ENCODE measurements around the gene KRT7.

KRT7 gene

GRCh38 chr12:52267266-52267665 is 34.2 kb downstream of the KRT7 start:
- H3K27me3 ChIP-seq (ENCODE audit: low read length): no peaks in the 10 kb centered on the region
- H3K27ac ChIP-seq (ENCODE audit: low read depth, low read length): no peak overlapping the region
- H3K9me3 ChIP-seq (ENCODE audit: insufficient read depth, low read length): no peaks in the 10 kb centered on the region
- H2AFZ ChIP-seq (ENCODE audit: low read depth, low read length, severe bottlenecking): no peak overlapping the region
- no peak overlapping the region for H3K9ac ChIP-seq (ENCODE audit: low read length)
- no peak overlapping the region for H3K4me2 ChIP-seq (ENCODE audit: low read depth, low read length, poor library complexity, severe bottlenecking)
- no peaks in the 10 kb centered on the region for H3K36me3 ChIP-seq (ENCODE audit: low read length)
- no peaks in the 10 kb centered on the region for H3F3A ChIP-seq (ENCODE audit: insufficient read depth)
- no peaks in the 10 kb centered on the region for H4K20me1 ChIP-seq (ENCODE audit: low read depth, low read length)
- no peaks in the 10 kb centered on the region for H3K79me2 ChIP-seq (ENCODE audit: insufficient read depth, low read length)
- no peaks in the 10 kb centered on the region for H3K9me2 ChIP-seq (replicated peaks; ENCODE audit: insufficient read depth, low read length)
- TF ChIP-seq EZH2phosphoT487 (conservative IDR thresholded peaks at IDR 0.05; ENCODE audit: low read length): no peak
- no peak for TF ChIP-seq CTCF (IDR thresholded peaks at IDR 0.05; ENCODE audit: insufficient read depth, low read length, poor library complexity, severe bottlenecking)
- no peak overlapping the region for H3K4me3 ChIP-seq (ENCODE audit: insufficient read depth, low read length, poor library complexity, severe bottlenecking)

GRCh38 chr12:52267699-52268098 is 34.7 kb downstream of the KRT7 start:
- Histone ChIP-seq H3K27me3 (ENCODE audit: low read length) (no peaks in the 10 kb centered on the region), H3K9me2 (replicated peaks; ENCODE audit: insufficient read depth, low read length) (no peaks in the 10 kb centered on the region), H3K79me2 (ENCODE audit: insufficient read depth, low read length) (no peaks in the 10 kb centered on the region), H3K9me3 (ENCODE audit: insufficient read depth, low read length) (no peaks in the 10 kb centered on the region), H3K36me3 (ENCODE audit: low read length) (no peaks in the 10 kb centered on the region), H2AFZ (ENCODE audit: low read depth, low read length, severe bottlenecking) (no peak overlapping the region), H3K4me3 (ENCODE audit: insufficient read depth, low read length, poor library complexity, severe bottlenecking) (no peak overlapping the region), H4K20me1 (ENCODE audit: low read depth, low read length) (no peaks in the 10 kb centered on the region), H3K9ac (ENCODE audit: low read length) (no peak overlapping the region), H3F3A (ENCODE audit: insufficient read depth) (no peaks in the 10 kb centered on the region), H3K27ac (ENCODE audit: low read depth, low read length) (no peak overlapping the region), H3K4me2 (ENCODE audit: low read depth, low read length, poor library complexity, severe bottlenecking) (no peak overlapping the region)
- TF ChIP-seq EZH2phosphoT487 (conservative IDR thresholded peaks at IDR 0.05; ENCODE audit: low read length): no peak
- no peak for TF ChIP-seq CTCF (IDR thresholded peaks at IDR 0.05; ENCODE audit: insufficient read depth, low read length, poor library complexity, severe bottlenecking)

GRCh38 chr12:52268212-52268611 is 35.2 kb downstream of the KRT7 start:
- Histone ChIP-seq H3K27me3 (ENCODE audit: low read length) (no peaks in the 10 kb centered on the region), H3K4me2 (ENCODE audit: low read depth, low read length, poor library complexity, severe bottlenecking) (no peak overlapping the region), H3K9me2 (replicated peaks; ENCODE audit: insufficient read depth, low read length) (no peaks in the 10 kb centered on the region), H3K27ac (ENCODE audit: low read depth, low read length) (no peak overlapping the region), H2AFZ (ENCODE audit: low read depth, low read length, severe bottlenecking) (no peak overlapping the region), H4K20me1 (ENCODE audit: low read depth, low read length) (no peaks in the 10 kb centered on the region), H3K36me3 (ENCODE audit: low read length) (no peaks in the 10 kb centered on the region), H3K9ac (ENCODE audit: low read length) (no peak overlapping the region), H3F3A (ENCODE audit: insufficient read depth) (no peaks in the 10 kb centered on the region), H3K79me2 (ENCODE audit: insufficient read depth, low read length) (no peaks in the 10 kb centered on the region), H3K9me3 (ENCODE audit: insufficient read depth, low read length) (no peaks in the 10 kb centered on the region), H3K4me3 (ENCODE audit: insufficient read depth, low read length, poor library complexity, severe bottlenecking) (no peak overlapping the region)
- TF ChIP-seq EZH2phosphoT487 (conservative IDR thresholded peaks at IDR 0.05; ENCODE audit: low read length) (no peak), CTCF (IDR thresholded peaks at IDR 0.05; ENCODE audit: insufficient read depth, low read length, poor library complexity, severe bottlenecking) (no peak)
